Neural progenitor cell (in vitro differentiated cells): ENCODE results near the gene BRINP2.

Experiments used
- CTCF ChIP-seq: fragments of 200-600 bp; sonication (generic); IDR thresholded peaks from 2 replicates; pipeline ENCODE4 v1.5.1; 2017; ENCODE audit warnings: antibody characterized with exemption, mild to moderate bottlenecking
- EZH2 ChIP-seq: fragments of 200-600 bp; sonication (generic); IDR thresholded peaks from 2 replicates; pipeline ENCODE4 v1.6.1; 2017; ENCODE audit warnings: antibody characterized with exemption, mild to moderate bottlenecking, moderate library complexity

GRCh38 chr1:177138347-177138746 lies 32.4 kb upstream of the BRINP2 start:
- TF ChIP-seq EZH2, result no peak
- TF ChIP-seq CTCF, result no peak
